Measurements from ENCODE around the gene P2RX4.

- TF ChIP-seq EZH2 (IDR thresholded peaks at IDR 0.05; ENCODE audit: low read length), result no peak
- TF ChIP-seq, protein P1, sequence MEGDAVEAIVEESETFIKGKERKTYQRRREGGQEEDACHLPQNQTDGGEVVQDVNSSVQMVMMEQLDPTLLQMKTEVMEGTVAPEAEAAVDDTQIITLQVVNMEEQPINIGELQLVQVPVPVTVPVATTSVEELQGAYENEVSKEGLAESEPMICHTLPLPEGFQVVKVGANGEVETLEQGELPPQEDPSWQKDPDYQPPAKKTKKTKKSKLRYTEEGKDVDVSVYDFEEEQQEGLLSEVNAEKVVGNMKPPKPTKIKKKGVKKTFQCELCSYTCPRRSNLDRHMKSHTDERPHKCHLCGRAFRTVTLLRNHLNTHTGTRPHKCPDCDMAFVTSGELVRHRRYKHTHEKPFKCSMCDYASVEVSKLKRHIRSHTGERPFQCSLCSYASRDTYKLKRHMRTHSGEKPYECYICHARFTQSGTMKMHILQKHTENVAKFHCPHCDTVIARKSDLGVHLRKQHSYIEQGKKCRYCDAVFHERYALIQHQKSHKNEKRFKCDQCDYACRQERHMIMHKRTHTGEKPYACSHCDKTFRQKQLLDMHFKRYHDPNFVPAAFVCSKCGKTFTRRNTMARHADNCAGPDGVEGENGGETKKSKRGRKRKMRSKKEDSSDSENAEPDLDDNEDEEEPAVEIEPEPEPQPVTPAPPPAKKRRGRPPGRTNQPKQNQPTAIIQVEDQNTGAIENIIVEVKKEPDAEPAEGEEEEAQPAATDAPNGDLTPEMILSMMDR (optimal IDR thresholded peaks at IDR 0.05 in 1 of 3, IDR thresholded peaks at IDR 0.05 in 1 of 3, conservative IDR thresholded peaks at IDR 0.05 in 1 of 3; ENCODE audit: extremely low read depth in 1 of 3, insufficient read depth in 2 of 3, low read length in 3 of 3), result no peak
These were observed 18.8 kb upstream of the P2RX4 start for GRCh38 chr12:121191151-121191550.

Measured in keratinocyte (primary cell).